ENCODE results near the gene INMT.

DNA sequence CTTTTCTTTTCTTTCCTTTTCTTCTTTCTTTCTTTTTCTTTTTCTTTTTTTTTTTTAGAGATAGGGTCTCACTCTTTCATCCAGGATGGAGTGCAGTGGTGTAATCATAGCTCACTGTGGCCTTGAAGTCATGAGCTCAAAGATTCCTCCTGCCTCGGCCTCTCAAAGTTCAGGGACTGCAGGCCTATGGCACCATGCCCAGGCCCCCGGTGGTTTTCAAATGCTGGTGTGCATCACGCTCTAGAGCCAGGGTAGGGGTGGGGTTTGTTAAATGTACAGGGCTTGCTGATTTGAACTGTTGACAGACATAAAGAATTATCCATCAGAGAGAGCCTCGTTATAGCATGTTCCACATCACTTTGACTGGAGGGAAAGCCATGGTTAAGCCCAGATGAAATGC is 25.0 kb downstream of the INMT start:
- TF ChIP-seq POLR2AphosphoS5 (IDR thresholded peaks at IDR 0.05; ENCODE audit: low read depth, low read length) (no peak), POLR2A (IDR thresholded peaks at IDR 0.05; ENCODE audit: low read depth, low read length) (no peak)
